GM19372 (cell line): Measurements from ENCODE around the gene AIFM2.
"Not testable (repeated sequence)": the region's sequence is repeated elsewhere in the genome, so short reads cannot be mapped to it uniquely, and the experiment has no call there.

ENCODE experiments used
- ATAC-seq: cut with Tn5 transposase; IDR thresholded peaks from one replicate; pipeline ENCODE4 v1.9.1; 2021; ENCODE audit warnings: mild to moderate bottlenecking, low read depth, moderate library complexity; ENCODE audit not compliant: unreplicated experiment

The AIFM2 gene

GRCh38 chr10:70096016-70096704 lies 36.5 kb downstream of the AIFM2 start:
- ATAC-seq: no peak

- no peak for ATAC-seq
Observed at GRCh38 chr10:70094250-70094649, 38.4 kb downstream of the AIFM2 start.

GRCh38 chr10:70093335-70093944 lies 39.2 kb downstream of the AIFM2 start:
- no peak for ATAC-seq

- ATAC-seq: no peak
Observed at GRCh38 chr10:70092389-70092718, 40.3 kb downstream of the AIFM2 start.

- ATAC-seq: no peak
Observed at GRCh38 chr10:70090951-70091350, 41.7 kb downstream of the AIFM2 start.

- ATAC-seq: no peak
Observed at GRCh38 chr10:70090013-70090412, 42.6 kb downstream of the AIFM2 start.

- no peak for ATAC-seq
Observed at GRCh38 chr10:70088308-70088698, 44.3 kb downstream of the AIFM2 start.

- ATAC-seq: no peak
Observed at GRCh38 chr10:70087616-70088307, 44.9 kb downstream of the AIFM2 start.

GRCh38 chr10:70085975-70086613 lies 46.5 kb downstream of the AIFM2 start:
- no peak for ATAC-seq

- no peak for ATAC-seq
Observed at GRCh38 chr10:70084189-70084588, 48.4 kb downstream of the AIFM2 start.

GRCh38 chr10:70080789-70081188 lies 51.8 kb downstream of the AIFM2 start:
- not testable (repeated sequence) for ATAC-seq

GRCh38 chr10:70078937-70079336 lies 53.7 kb downstream of the AIFM2 start:
- no peak for ATAC-seq

GRCh38 chr10:70078329-70078728 lies 54.3 kb downstream of the AIFM2 start:
- ATAC-seq: no peak

- ATAC-seq: no peak
Observed at GRCh38 chr10:70074971-70075370, 57.7 kb downstream of the AIFM2 start.

GRCh38 chr10:70074165-70074564 lies 58.5 kb downstream of the AIFM2 start:
- ATAC-seq: no peak

- ATAC-seq: no peak
Observed at GRCh38 chr10:70070834-70071233, 61.8 kb downstream of the AIFM2 start.

- ATAC-seq: no peak
Observed at GRCh38 chr10:70069346-70069745, 63.3 kb downstream of the AIFM2 start.

GRCh38 chr10:70068925-70069324 lies 63.7 kb downstream of the AIFM2 start:
- no peak for ATAC-seq

GRCh38 chr10:70067586-70067985 lies 65.0 kb downstream of the AIFM2 start:
- no peak for ATAC-seq

- no peak for ATAC-seq
Observed at GRCh38 chr10:70066190-70066589, 66.4 kb downstream of the AIFM2 start.

- ATAC-seq: no peak
Observed at GRCh38 chr10:70064486-70064885, 68.1 kb downstream of the AIFM2 start.
